Superior temporal gyrus (tissue), 1 donor: ENCODE data around the gene CBFA2T2.
"Not testable (repeated sequence)": the region's sequence is repeated elsewhere in the genome, so short reads cannot be mapped to it uniquely, and the experiment has no call there.

Source experiments
- DNase-seq: peaks from one replicate; pipeline ENCODE4 v3.0.0-alpha.2; 2016; ENCODE audit errors: extremely low spot score

The CBFA2T2 gene

GRCh38 chr20:33506576-33506975, 16.7 kb downstream of the CBFA2T2 start:
- no peak for DNase-seq

GRCh38 chr20:33507461-33507860, 17.6 kb downstream of the CBFA2T2 start:
- DNase-seq = no peak

- DNase-seq = not testable (repeated sequence)
Measured at GRCh38 chr20:33508015-33508414, 18.1 kb downstream of the CBFA2T2 start.

DNA sequence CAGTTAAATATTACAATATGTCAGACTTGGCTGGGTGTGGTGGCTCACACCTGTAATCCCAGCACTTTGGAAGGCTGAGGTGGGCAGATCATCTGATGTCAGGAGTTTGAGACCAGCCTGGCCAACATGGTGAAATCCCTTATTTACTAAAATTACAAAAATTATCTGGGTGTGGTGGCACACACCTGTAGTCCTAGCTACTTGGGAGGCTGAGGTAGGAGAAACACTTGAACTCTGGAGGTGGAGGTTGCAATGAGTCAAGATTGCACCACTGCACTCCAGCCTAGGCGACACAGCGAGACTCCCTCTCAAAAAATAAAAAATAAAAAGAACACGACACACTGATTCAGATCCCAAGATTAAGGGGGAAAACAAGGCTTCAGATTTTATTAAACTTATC, 19.2 kb downstream of the CBFA2T2 start:
- not testable (repeated sequence) for DNase-seq

DNA sequence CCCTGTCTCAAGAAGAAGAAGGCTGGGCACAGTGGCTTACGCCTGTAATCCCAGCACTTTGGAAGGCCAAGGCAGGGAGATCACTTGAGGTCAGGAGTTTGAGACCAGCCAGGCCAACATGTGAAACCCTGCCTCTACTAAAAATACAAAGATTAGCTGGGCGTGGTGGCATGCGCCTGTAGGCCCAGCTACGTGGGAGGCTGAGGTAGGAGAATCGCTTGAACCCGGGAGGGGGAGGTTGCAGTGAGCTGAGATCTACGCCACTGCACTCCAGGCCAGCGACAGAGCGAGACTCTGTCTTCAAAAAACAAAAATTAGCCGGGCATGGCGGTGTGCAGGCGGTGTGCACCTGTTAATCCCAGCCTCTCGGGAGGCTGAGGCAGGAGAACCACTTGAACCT, 22.0 kb downstream of the CBFA2T2 start:
- DNase-seq = not testable (repeated sequence)

GRCh38 chr20:33515569-33516216, 25.8 kb downstream of the CBFA2T2 start:
- no peak for DNase-seq

GRCh38 chr20:33516882-33517281, 27.0 kb downstream of the CBFA2T2 start:
- no peak for DNase-seq

- no peak for DNase-seq
Measured at GRCh38 chr20:33518071-33518470, 28.2 kb downstream of the CBFA2T2 start.

- no peak for DNase-seq
Measured at GRCh38 chr20:33521461-33521860, 31.6 kb downstream of the CBFA2T2 start.

GRCh38 chr20:33522256-33522820, 32.4 kb downstream of the CBFA2T2 start:
- no peak for DNase-seq

- no peak for DNase-seq
Measured at GRCh38 chr20:33524261-33524660, 34.4 kb downstream of the CBFA2T2 start.

GRCh38 chr20:33526769-33527168, 36.9 kb downstream of the CBFA2T2 start:
- no peak for DNase-seq

DNA sequence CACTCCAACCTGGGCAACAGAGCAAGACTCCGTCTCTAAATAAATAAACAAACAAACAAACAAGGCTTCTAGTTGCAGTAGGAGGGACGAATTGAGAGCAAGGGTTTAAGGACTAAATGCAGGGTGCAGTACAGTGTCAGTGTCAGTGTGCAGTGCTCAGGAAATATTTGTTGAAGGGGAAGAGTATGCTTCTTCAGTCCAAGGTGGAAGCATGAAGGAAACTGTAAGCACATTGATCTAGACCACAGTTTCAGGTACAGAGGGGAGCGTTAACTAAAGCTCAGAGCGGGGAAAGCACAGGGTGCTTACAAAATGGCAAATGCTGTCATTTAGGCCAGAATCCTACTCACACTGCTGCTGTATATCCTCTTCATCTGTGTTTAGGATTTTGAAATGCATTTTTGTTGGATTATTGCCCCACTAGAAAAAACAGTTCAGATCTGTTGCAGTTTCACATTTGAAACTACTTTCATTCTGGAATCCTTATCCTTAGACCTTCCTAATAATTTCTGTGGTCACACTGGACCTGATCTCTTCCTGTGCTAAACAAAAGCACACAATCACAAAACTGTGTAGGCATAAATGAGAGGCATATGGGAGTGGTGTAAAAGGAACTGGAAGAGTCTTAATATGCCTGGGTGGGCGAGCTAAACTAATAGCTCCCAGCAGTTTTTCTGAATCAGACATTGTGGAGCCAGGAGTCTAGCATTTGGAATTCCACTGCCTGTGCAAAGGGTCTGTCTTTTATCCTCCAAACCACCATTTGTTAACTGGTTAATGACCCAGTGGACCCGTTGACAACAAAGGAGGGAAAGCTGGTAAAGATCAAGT, 41.4 kb downstream of the CBFA2T2 start:
- DNase-seq = no peak

GRCh38 chr20:33531885-33532284, 42.0 kb downstream of the CBFA2T2 start:
- no peak for DNase-seq

- DNase-seq = no peak
Measured at GRCh38 chr20:33532753-33533459, 43.0 kb downstream of the CBFA2T2 start.

DNA sequence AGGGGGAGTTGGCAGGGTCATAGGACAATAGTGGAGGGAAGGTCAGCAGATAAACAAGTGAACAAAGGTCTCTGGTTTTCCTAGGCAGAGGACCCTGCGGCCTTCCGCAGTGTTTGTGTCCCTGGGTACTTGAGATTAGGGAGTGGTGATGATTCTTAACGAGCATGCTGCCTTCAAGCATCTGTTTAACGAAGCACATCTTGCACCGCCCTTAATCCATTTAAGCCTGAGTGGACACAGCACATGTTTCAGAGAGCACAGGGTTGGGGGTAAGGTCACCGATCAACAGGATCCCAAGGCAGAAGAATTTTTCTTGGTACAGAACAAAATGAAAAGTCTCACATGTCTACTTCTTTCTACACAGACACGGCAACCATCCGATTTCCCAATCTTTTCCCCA, 45.8 kb downstream of the CBFA2T2 start:
- not testable (repeated sequence) for DNase-seq

- DNase-seq = no peak
Measured at GRCh38 chr20:33537608-33538007, 47.7 kb downstream of the CBFA2T2 start.

- DNase-seq = no peak
Measured at GRCh38 chr20:33539129-33539528, 49.2 kb downstream of the CBFA2T2 start.

GRCh38 chr20:33540427-33540826, 50.5 kb downstream of the CBFA2T2 start:
- no peak for DNase-seq

DNA sequence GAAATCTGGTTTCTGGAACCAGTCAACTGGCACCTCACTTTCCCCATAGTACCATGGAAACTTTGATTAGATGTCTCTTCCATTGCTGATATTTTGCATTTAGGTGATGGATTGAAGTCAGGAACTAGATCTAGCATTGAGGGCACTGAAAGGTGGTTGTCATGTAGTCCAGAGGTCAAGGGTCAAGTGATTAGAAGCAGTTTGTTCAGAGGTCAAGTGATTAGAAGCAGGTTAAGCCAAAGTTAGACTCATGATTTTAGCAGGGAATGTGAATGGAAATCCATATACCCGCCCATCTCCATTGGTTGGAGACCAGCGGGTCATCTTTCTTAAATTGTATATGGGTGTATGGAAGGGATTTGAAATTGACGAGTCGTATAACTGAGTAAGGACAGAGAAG, 51.2 kb downstream of the CBFA2T2 start:
- DNase-seq = no peak

DNA sequence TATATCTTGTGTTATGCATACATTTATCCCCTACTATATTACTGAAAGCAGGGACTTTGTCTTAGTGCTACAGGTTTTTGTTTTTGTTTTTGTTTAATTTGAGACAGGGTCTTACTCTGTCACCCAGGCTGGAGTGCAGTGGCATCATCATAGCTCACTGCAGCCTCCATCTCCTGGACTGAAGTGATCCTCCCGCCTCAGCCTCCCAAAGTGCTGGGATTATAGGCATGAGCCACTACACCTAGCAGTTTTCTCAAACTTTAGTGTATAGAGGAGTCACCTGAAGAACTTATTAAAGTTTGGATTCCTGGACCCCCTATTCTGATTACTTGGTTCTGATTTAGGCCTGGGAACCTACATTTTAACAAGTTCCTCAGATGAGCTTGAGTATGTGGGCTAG, 51.9 kb downstream of the CBFA2T2 start:
- no peak for DNase-seq

DNA sequence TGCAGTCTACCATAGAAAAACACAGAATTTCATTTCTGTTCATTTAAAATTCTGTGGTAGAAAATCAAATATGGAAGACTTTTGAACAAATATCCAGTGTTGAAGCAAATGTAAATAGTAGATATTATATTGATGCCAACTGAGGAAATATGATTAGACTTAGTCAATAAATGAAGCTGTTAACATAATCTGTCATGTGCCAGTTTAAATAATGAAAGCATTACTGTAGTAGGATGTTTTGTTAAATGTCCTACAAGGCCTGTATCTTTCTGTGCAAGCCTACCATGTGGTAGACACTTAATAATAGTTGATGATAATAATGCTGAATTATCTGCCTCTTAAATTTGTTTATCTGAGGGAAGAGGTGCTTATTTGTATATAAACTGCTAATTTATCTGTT, 55.9 kb downstream of the CBFA2T2 start:
- DNase-seq = no peak
